ENCODE data around the gene ODAD3.

DNA sequence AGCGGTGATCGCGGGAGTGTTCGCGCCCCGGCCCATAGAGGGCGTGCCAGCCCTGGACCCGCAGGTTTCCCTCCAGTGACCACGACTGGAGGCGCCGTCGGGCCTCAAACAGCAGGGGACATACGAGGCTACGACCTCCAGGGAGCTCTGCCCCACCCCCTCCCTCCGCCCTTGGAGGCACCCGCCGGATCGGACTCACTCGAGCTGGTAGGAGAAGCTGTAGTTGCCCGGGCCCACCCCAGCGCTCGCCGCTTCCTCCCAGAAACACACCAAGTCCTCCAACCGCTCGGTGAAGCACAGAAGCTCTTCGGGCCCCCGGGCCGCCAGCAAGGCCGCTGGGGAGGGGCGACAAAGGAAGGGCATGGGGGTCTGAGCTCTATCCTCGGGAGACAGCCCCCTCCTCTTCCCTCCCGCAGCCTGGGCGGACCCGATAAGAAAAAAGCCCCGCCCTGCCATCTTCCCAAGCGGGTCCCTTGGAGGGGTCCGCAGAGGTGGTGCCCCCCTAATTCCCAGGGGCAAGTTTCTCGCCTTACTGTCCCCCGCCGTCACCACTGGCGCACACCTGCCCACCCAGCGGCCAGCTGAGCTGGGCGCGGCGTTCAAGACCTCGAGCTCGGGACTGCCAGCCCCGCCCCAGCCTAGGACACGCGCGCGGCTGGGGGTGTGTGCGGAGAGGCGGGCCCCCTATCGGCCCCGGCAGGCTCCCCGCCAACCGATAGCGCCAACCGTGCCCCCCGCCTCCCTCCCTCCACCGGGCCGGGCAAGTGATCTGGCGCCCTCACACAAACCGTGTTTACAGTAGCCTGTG lies 51.8 kb downstream of the ODAD3 start:
- no peak for TF ChIP-seq EZH2phosphoT487 (IDR thresholded peaks at IDR 0.05; ENCODE audit: borderline replicate concordance, low read length)
- TF ChIP-seq, protein P1, sequence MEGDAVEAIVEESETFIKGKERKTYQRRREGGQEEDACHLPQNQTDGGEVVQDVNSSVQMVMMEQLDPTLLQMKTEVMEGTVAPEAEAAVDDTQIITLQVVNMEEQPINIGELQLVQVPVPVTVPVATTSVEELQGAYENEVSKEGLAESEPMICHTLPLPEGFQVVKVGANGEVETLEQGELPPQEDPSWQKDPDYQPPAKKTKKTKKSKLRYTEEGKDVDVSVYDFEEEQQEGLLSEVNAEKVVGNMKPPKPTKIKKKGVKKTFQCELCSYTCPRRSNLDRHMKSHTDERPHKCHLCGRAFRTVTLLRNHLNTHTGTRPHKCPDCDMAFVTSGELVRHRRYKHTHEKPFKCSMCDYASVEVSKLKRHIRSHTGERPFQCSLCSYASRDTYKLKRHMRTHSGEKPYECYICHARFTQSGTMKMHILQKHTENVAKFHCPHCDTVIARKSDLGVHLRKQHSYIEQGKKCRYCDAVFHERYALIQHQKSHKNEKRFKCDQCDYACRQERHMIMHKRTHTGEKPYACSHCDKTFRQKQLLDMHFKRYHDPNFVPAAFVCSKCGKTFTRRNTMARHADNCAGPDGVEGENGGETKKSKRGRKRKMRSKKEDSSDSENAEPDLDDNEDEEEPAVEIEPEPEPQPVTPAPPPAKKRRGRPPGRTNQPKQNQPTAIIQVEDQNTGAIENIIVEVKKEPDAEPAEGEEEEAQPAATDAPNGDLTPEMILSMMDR (conservative IDR thresholded peaks at IDR 0.05; ENCODE audit: low read depth, low read length), result peak; percentile 87
